HepG2 (cell line): ENCODE data around the gene STK25. TPM values are rescaled to one million over a fixed set of nuclear protein-coding genes. Genes with fewer than 3 reads are reported as not detected.

Experiments used
- CTCF ChIP-seq: sonication (generic); formaldehyde crosslinking; IDR thresholded peaks from 2 replicates; pipeline ENCODE4 v1.5.0; 2020; ENCODE audit warnings: mild to moderate bottlenecking, missing genetic modification reagents, moderate library complexity
- EP300 ChIP-seq, 3 experiments: sonication (generic) in 1 of 3; formaldehyde crosslinking in 1 of 3; IDR thresholded peaks; 2 replicates each; pipeline versions ENCODE4 v1.5.1 to v1.6.1; 2011 to 2020; ENCODE audit warnings: low read depth in 2 of 3, low read length in 2 of 3, borderline replicate concordance in 1 of 3, improper control_type of control experiment in 1 of 3, mild to moderate bottlenecking in 1 of 3, missing genetic modification reagents in 1 of 3, moderate library complexity in 1 of 3
- NBN ChIP-seq: fragments of 450-650 bp; conservative IDR thresholded peaks from 2 replicates; pipeline ENCODE4 v1.6.1; 2017
- NFKB2 ChIP-seq: sonication (generic); formaldehyde crosslinking; IDR thresholded peaks from 2 replicates; pipeline ENCODE4 v1.4.0; 2020; ENCODE audit warnings: missing genetic modification reagents, borderline replicate concordance
- PATZ1 ChIP-seq: sonication (generic); formaldehyde crosslinking; IDR thresholded peaks from 2 replicates; pipeline ENCODE4 v1.4.0; 2020; ENCODE audit warnings: missing genetic modification reagents
- SALL1 ChIP-seq: sonication (generic); formaldehyde crosslinking; IDR thresholded peaks from 2 replicates; pipeline ENCODE4 v1.8.0; 2022; ENCODE audit warnings: mild to moderate bottlenecking, missing genetic modification reagents
- SSRP1 ChIP-seq: IDR thresholded peaks from 2 replicates; pipeline ENCODE4 v1.6.1; 2016; ENCODE audit warnings: control low read depth
- STAG1 ChIP-seq: sonication (generic); formaldehyde crosslinking; IDR thresholded peaks from 2 replicates; pipeline ENCODE4 v1.4.0; 2020; ENCODE audit warnings: missing genetic modification reagents
- TOE1 ChIP-seq: sonication (generic); formaldehyde crosslinking; IDR thresholded peaks from 2 replicates; pipeline ENCODE4 v1.4.0; 2020; ENCODE audit warnings: mild to moderate bottlenecking, missing genetic modification reagents
- TRAFD1 ChIP-seq: sonication (generic); formaldehyde crosslinking; IDR thresholded peaks from 2 replicates; pipeline ENCODE4 v1.5.1; 2020; ENCODE audit warnings: missing genetic modification reagents, mild to moderate bottlenecking, borderline replicate concordance
- ZBTB46 ChIP-seq: sonication (generic); formaldehyde crosslinking; IDR thresholded peaks from 2 replicates; pipeline ENCODE4 v1.4.0; 2020; ENCODE audit warnings: mild to moderate bottlenecking, missing genetic modification reagents, borderline replicate concordance
- ZFP91 ChIP-seq: sonication (generic); formaldehyde crosslinking; IDR thresholded peaks from 2 replicates; pipeline ENCODE4 v1.9.0; 2022; ENCODE audit warnings: missing genetic modification reagents, mild to moderate bottlenecking, borderline replicate concordance
- ZNF24 ChIP-seq: fragments of 450-650 bp; IDR thresholded peaks from 2 replicates; pipeline ENCODE4 v1.6.1; 2017; ENCODE audit warnings: antibody characterized with exemption, mild to moderate bottlenecking
- ZNF44 ChIP-seq: sonication (generic); formaldehyde crosslinking; IDR thresholded peaks from 2 replicates; pipeline ENCODE4 v1.5.1; 2020; ENCODE audit warnings: mild to moderate bottlenecking, missing genetic modification reagents
- ZNF557 ChIP-seq: sonication (generic); formaldehyde crosslinking; IDR thresholded peaks from 2 replicates; pipeline ENCODE4 v1.4.0; 2020; ENCODE audit warnings: missing genetic modification reagents
- ZNF703 ChIP-seq: sonication (generic); formaldehyde crosslinking; IDR thresholded peaks from 2 replicates; pipeline ENCODE4 v1.5.1; 2020; ENCODE audit warnings: missing genetic modification reagents, mild to moderate bottlenecking, moderate library complexity, borderline replicate concordance
- ZZZ3 ChIP-seq: sonication (generic); formaldehyde crosslinking; IDR thresholded peaks from 2 replicates; pipeline ENCODE4 v1.4.0; 2020; ENCODE audit warnings: missing genetic modification reagents, mild to moderate bottlenecking, borderline replicate concordance
- polyA plus RNA-seq, 8 experiments: library from polyadenylated mRNA; depleted of rRNA in 3 of 8; stranded (reverse) in 7 of 8; unstranded in 1 of 8; fragments of >200 nt; fragmentation: Illumina TruSeq in 4 of 8; extraction: Trizol in 4 of 8; gene quantifications; 2 replicates each; pipeline versions ENCODE4 v1.2.1 to v1.2.3, GENCODE V29; 2011 to 2016; ENCODE audit warnings: low read depth in 4 of 8, missing spikeins in 1 of 8, mixed read lengths in 1 of 8; ENCODE audit not compliant: insufficient read depth in 1 of 8
- total RNA-seq, 5 experiments: library from RNA; depleted of rRNA; stranded (reverse); fragments of >200 nt; fragmentation: Illumina TruSeq; extraction: Trizol; gene quantifications; 2 replicates each; pipeline ENCODE4 v1.2.3, GENCODE V29; 2016; ENCODE audit warnings: low read depth in 1 of 5

Gene STK25
- total and polyA plus RNA-seq, 2 of the 13 experiments (the other 11 are each of a cell fraction or from before 2014, with no cell fraction given), result 177 to 481 TPM

- TF ChIP-seq EP300 (IDR thresholded peaks at IDR 0.05; ENCODE audit: low read depth in 2 of 2, low read length in 2 of 2), result no peak
- TF ChIP-seq EP300 (CRISPR knock-in tag; IDR thresholded peaks at IDR 0.05; ENCODE audit: borderline replicate concordance), result 0 out of 2 replicates have a peak, but pooled peaks have one; percentile 23
- TF ChIP-seq SSRP1 (CRISPR knock-in tag), result no peak
- TF ChIP-seq ZZZ3, result peak; percentile 58; the same call in 1 of the 2 replicates
- TF ChIP-seq ZNF24, result no peak
- TF ChIP-seq TOE1, result no peak
- TF ChIP-seq STAG1, result peak; percentile 57
- TF ChIP-seq ZNF703, result no peak
- 0 out of 2 replicates have a peak, but pooled peaks have one; percentile 66 for TF ChIP-seq ZBTB46 (CRISPR knock-in tag)
- peak; percentile 78 for TF ChIP-seq CTCF (CRISPR knock-in tag)
- 0 out of 2 replicates have a peak, but pooled peaks have one; percentile 36 for TF ChIP-seq NFKB2 (CRISPR knock-in tag)
- no peak for TF ChIP-seq TRAFD1 (CRISPR knock-in tag)
- TF ChIP-seq ZFP91 (CRISPR knock-in tag), result peak; percentile 82
- TF ChIP-seq NBN, result no peak
- peak; percentile 64; the same call in 1 of the 2 replicates for TF ChIP-seq SALL1 (CRISPR knock-in tag)
- TF ChIP-seq ZNF557, result no peak
- TF ChIP-seq PATZ1 (CRISPR knock-in tag), result 0 out of 2 replicates have a peak, but pooled peaks have one; percentile 34
- TF ChIP-seq ZNF44 (CRISPR knock-in tag), result no peak
These were observed 24.6 kb upstream of the STK25 start (continued) for GRCh38 chr2:241532733-241533601.
